HG03064 (cell line): Measurements from ENCODE around the gene CORO6.

ENCODE experiments used
- ATAC-seq: cut with Tn5 transposase; IDR thresholded peaks from one replicate; pipeline ENCODE4 v1.9.1; 2021; ENCODE audit warnings: low read depth; ENCODE audit not compliant: unreplicated experiment

CORO6 gene

DNA sequence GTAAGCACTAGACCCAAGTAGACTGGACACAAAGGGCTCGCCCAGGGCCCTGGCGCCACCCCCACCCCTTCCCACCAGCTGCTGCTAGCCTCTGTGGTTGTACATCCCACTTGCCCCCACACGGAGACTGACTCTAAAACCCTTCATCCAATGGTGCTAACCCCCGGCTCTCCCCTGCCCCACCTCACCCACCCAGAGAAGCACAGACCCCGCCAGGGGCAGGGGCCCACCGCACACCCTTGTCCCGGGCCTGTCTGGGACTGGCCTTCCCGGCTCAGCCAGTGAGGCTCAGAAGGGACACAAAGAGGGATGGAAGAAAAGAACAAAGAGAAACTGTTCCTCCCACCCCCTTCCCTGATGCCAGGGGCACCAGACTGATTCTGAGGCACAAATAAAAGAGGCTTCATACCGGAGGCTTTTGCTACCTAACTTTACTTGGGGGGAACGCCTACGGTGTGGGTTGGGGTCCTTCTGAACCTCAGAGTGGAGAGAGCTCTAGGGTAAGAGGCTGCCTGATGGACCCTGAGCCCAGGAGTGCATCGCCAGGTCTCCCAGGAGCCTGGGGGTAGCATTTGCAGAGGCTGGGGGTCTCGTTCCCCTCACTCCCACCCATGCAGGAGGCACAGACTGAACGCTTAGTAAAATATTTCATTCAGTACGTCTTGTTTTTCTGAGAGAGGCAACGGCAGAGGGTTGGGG lies 8.2 kb downstream of the CORO6 start:
- no peak for ATAC-seq

DNA sequence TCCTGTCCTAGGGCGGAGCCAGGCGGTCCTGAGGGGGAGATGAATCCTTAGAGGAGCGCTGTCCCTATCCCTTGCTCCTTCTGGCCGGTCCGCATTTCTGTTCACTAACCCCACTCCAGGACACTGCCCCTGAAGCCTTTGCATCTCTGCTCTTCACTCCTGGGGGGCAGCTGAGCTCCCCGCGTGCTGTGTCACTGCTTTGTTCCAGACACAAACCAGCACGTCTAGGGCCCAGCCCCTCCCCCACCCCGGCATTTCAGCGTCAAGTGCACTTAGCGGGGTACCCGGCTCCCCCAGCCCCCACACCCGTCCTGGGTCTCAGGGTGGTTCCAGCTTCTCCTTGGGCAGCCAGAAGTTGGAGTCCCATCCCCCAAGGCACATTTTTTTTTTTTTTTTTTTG lies 8.9 kb downstream of the CORO6 start:
- no peak for ATAC-seq

DNA sequence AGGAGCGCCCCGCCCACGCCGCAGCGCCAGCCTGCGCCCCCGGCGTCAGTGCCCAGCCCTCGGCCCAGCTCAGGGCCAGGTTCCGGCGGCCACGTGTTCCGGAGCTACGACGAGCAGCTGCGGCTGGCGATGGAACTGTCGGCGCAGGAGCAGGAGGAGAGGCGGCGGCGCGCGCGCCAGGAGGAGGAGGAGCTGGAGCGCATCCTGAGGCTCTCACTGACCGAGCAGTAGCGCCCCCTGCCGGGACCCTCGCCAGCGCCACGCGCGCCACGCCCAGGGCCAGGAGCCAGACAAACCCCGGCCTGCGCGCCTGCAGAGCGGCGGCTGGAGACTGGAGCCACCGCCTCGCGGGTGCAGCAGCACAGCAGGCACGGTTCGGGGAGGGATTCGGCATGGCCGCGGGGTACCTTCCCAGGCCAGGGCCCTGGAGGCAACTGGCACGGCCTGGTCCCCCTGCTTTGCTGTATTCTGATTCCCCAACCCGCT lies 9.3 kb downstream of the CORO6 start:
- ATAC-seq = no peak

DNA sequence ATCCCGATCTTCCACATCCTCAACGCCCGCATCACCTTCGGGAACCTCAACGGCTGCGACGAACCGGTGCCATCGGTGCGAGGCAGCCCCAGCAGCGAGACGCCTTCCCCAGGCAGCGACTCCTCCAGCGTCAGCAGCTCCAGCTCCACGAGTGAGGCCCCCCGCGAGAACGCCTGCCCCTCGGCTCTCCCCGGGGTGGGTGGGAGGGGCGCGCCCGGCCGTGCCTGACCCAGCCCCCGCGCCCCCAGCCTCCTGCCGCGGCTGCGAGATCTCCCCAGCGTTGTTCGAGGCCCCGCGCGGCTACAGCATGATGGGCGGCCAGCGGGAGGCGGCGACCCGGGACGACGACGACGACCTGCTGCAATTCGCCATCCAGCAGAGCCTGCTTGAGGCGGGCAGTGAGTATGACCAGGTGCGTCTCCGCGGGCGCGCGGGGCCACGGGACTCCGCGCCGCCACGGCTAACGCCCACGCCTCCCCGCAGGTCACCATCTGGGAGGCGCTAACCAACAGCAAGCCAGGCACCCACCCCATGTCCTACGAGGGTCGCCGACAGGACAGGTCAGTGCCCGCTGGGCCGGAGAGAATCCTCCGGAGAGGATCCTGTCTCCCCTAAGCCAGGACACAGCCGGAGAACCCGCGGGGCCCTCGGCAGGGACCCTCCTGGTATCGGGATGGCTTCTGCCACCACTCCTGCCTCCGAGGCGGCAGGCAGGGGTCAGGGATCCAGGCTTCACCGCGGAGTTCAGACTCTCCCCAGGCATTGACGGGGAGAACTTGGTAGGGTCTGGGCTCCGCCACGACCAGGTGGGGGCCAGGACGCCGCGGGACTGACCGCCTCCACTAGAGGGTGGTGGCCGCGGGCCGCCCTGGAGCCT lies 10.1 kb downstream of the CORO6 start:
- ATAC-seq = no peak

DNA sequence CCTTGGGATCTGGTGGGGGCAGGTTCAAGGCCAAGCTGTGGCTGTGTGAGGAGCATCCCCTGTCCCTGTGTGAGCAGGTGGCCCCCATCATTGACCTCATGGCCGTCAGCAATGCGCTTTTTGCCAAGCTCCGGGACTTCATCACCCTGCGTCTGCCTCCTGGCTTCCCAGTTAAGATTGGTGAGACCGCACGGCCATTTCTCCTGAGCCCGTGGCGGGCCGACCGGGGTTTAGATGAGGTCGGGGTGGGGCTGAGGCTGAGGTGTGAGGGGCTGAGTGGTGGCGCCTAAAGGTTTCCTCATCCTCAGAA lies 10.7 kb downstream of the CORO6 start:
- no peak for ATAC-seq

DNA sequence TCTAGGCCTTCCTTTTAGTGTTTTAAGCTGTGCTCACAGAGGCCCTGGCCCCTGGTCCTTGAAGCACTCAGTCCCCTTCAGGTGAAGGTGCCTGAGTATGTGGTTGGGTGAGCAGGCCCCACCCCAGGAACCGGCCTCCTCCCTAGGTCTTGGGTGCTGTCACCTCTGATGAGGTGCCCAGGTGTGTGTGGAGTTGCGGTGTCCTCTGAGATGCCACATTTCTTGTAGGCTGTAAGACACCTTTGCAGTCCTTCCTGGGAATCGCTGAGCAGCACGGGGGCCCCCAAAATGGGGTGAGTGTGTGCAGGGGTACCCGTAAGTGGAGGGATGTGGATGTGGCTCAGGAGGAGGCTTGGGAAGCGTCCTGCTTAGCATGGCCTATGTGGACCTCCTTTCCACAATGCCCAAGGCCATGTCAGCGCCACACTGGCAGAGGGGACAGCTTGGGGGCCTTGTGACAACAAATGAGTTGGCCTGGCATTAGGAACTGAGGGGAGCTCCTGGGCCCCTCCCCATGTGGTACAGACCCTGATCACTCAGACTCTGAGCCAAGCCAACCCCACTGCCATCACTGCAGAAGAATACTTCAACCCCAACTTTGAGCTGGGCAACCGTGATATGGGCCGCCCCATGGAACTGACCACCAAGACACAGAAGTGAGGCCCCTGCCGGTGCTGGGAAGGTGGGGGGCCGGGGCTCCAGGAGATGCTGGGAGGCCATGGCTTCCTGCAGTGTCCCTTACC lies 11.2 kb downstream of the CORO6 start:
- ATAC-seq = no peak

DNA sequence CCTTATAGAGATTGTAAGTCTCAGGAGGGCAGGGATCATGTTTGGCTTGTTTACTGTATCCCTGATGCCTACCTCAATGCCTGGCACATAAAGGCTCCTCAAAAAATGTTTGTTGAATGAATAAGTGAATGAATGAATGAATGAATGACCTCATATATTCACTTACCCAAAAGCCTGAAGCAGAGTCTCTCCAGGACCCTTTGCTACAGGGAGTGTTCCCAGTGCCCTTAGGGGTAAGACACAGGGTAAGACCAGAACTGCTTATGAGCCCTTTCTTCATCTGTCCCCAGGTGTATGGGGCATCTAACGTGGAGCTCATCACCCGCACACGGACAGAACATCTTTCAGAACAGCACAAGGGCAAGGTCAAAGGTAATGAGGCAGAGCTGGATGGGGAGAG lies 12.3 kb downstream of the CORO6 start:
- ATAC-seq = no peak

DNA sequence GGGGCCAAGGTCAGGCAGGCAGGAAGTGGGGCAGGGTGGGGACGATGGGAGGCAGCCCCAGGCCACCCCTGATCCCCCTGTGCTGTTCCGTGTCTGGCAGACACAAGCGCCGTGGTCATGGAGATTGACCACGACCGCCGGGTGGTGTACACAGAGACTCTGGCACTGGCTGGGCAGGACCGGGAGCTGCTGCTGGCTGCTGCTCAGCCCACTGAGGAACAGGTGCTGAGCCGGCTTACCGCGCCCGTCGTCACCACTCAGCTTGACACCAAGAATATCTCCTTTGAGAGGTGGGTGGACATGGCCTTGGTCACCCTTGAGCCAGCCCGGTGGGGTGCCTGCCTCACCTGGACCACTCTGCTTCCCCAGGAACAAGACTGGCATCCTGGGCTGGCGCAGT lies 13.7 kb downstream of the CORO6 start:
- ATAC-seq = no peak

DNA sequence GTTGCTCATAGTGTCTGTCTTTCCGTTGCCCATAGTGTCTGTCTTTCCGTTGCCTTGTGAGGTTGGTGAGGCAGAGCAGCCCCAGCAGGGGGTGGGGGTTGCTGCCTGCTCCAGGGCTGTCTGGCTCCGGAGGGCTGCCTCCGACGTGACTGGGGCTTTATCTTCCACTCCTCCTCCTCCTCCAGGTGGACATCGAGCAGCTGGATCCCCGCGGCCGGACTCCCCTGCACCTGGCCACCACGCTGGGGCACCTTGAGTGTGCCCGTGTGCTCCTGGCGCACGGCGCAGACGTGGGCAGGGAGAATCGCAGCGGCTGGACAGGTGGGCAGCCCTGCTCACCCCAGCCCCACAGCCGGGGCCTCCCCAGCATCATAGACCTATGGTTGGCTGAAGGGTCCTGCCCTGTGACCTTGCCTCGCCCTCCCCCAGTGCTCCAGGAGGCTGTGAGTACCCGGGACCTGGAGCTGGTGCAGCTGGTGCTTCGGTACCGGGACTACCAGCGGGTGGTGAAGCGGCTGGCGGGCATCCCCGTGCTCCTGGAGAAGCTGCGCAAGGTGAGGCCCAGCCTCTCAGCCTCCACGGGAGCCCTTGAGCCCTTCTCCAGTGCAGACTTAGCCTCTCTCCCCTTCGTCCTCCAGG lies 15.0 kb downstream of the CORO6 start:
- ATAC-seq = no peak

DNA sequence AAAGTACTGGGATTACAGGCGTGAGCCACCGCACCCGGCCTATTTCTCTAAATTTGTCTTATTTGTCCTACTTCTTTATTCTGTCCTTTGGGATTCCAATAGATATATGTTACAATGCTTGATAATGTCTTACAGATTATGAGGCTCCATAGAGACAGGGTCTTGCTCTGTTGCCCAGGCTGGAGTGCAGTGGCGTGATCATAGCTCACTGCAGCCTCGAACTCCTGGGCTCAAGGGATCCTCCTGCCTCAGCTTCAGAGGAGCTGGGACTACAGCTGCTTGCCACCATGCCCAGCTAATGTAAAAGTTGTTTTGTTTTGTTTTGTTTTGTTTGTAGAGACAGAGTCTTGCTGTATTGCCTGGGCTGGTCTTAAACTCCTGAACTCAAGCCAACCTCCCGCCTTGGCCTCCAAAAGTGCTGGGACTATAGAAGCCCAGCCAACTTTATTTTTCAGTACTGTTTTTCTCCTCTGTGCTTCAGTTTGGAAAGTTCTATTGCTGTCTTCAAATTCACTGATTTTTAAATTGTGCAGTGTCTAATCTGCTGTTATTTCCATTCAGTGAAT lies 19.5 kb downstream of the CORO6 start:
- no peak for ATAC-seq

DNA sequence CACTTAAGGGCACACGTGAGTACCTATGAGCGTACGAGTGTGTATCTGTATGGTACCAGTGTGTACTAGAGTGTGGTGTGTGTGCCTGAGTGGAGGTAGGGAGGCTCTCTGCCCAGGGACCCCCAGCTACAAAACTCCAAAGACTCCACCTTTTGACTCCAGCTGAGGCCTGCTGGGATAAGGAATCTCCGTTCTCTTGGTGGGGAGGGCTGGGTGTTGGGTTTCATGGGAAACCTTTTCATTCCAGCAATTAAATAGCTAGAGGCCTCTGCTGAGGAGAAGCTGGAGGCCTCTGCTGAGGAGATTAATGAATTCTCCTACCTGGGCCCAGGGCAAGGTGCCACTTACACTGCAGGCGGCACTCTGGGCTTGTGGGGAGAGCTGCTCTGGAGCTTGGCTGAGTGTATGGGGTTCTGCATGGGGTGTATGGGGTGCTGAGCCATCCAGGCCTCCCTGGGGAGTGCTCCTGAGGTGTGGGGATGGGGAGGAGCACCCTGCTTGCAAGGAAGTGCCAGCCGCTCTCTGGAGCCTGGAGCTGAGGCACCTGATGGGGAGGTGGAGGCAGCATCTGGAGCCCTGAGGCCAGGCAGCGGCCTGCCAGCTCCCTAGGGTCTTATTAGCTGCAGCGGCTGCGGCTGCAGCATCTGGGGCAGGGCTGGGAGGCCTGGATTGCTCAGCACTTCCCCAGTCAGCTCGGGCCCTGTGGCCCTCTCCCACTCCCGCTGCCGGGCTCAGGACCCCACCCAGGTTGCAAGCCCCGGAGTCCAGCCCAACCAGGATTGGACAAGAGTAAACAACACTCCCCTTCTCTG lies 25.1 kb downstream of the CORO6 start:
- ATAC-seq = no peak

DNA sequence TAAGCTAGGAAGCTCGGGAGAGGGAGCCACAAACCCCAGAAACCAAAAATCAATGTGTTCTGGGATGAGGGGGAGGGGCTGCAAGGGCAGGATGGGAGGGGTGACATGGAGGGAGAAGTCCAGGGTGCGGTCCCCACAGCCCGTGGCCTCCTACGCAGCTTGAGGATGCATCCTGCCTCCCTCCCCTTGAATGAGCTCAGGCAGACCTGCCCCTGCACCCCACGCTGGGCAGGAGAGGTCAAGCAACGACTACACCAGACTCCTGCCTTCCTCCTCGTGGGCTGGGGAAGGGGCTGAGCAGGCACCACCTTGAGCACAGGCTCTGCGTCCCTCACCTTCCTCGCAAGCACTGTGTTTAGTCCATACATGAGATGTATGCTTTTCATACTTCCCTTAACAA lies 25.9 kb downstream of the CORO6 start:
- ATAC-seq = no peak

DNA sequence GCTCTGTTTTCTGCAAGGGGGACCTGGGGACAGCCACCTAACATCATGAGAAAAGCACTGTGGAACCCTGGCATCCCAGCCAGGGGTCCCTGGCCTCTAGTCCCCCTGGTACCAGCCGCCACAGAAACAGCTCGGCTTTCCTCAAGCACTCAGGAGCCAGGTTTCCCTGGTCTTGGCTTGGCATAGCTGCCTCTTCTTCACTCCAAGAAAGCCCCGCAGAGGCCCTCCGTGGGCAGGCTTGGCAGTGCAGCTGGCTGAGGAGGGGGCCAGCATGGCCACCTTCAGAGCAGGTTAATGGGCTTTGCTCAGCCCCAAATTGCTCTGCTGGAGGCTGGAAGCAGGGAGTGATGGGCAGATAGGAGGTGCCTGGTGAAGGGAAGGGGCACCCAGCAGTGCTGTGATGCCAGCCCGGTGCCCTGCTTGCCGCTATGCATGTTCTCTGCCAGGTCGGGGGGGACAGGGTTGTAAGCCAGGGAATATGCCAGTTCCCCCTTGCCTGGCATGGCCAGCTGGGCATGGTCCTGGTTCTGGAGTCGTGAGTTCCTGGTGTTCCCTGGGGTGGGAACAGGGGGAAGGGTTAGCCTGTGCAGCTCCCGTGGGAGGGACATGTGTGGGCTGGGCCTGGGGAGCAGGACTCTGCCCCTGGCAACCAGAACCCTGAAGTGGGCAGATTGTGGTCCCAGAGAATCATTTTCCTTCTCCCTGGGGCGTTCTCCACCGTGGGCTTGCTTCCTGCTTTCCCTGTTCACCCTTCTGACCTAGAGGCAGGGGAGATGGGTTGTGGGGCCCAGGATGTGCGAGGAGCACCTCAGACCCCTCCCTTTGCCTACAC lies 26.6 kb downstream of the CORO6 start:
- ATAC-seq = no peak

DNA sequence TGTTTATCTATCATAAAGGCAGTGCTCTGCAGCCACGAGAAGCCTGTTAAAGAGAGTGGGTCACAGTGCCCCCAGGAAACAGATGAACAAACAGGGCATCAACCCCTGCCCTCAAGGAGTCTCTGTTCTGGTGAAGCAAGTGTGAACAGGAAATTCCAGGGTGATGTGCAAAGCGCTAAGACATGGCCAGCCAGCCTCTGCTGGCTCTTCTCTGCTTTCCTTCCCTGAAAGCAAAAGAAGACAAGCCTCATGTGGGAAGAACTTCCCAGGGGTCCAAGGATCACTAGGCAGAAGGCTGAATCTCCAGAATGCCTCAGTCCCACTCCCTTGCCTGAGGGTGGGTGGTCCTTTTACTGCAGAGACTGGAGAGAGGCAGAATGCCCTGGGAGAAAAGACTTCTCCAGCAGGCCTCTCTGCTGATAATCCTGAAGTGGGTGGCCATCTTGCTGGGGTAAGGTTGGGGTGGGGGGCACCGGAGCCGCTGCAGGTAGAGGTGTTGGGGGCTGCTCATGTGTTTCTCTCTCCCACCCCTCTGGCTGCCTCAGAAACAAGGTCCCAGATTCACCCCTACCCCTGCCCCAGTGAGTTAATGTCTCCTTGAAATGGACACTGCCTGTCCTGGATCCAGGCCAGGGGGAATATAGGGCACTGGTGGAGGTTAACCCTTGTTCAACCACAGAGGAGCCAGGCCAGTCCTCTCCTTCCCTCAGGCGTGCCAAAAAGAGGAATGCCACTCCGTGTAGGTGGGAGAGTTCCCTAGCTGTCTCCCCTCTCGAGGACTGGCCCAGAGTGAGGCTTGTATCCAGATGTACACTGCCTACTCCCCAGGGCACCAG lies 27.4 kb downstream of the CORO6 start:
- ATAC-seq = no peak

DNA sequence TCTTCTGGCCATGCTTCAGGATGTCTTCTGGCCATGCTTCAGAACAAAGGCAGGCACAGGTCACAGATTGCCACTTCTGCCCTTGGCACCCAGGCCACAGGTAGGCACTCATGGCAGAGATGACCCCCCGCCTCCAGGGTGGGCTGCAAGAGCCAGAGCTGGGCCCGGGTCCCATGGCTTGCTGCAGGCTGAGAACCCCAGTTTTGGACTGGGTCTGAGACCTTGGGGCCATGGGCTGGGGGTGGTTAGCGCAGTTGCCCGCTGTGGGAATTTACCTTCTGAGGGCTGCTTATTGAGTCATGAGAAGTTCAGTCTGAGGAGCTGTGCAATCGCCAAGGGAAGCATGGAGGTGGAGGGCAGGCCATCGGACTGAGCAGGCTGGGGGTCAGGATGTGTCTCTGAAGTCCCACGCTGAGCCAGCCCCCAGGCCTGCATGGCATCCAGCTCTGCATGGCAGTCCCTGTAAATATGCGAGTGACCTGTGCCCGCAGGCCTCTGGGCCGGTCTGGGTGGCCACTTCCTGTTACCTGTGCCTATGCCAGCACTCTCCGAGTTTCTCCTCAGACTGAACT lies 28.1 kb downstream of the CORO6 start:
- ATAC-seq = no peak

DNA sequence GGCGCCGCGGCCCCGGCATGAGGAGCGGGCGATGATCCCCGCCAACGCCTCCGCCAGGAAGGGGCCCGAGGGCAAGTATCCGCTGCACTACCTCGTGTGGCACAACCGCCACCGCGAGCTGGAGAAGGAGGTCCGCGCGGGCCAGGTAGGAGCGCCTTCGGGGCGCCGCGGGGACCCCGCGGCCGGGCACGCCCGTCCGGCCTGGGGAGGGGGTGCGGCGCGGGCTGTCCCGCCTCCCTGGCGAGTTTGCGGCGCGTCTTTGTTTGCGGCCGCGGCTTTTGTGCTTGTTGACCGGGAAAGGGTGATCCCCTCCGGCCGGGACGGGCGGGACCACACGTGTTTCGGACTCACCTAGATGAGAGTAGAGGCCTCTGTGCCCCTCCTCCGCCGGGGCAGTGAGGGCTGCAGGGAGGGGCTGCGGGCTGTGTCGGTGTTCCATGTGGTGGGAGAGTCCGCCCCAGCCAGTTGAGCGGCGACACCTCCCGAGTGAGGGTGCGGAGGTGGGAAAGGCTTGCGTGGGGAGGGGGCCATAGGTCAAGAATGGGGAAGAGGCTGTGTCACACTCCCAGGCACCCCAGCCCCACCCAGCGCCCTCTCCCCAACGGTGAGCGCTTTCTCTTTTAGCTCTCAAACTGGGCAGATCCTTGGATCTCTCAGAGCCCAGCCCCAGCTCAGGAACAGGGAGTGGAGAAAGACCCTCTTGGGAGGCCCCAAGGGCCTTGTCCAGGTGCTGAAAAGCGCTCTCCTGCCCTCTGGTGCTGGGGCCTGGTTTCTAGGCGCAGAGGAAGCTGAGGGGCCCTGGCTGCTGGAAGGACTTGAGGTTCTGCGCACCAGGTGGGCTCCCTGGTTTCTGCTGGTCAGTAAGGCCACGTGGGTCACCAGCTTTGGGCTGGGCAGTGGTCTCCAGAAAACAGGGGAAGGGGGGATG lies 28.9 kb downstream of the CORO6 start:
- no peak for ATAC-seq
